Islet precursor cell (in vitro differentiated cells): Measurements from ENCODE around the gene CMTR1.
A peak's percentile ranks its signal among the peaks of the same experiment; 100 is the strongest.
"Not testable (repeated sequence)": the region's sequence is repeated elsewhere in the genome, so short reads cannot be mapped to it uniquely, and the experiment has no call there.

Experiments used
- DNase-seq: peaks from one replicate; pipeline ENCODE4 v3.0.0-alpha.2; 2018

CMTR1 gene

GRCh38 chr6:37432916-37433656 lies at the start of gene CMTR1:
CMTR1 (plus strand) TSS chr6:37433221; CDS start chr6:37435630, 2,409 bp downstream.
- DNase-seq: peak; percentile 95

- DNase-seq: no peak
Observed at GRCh38 chr6:37388578-37388977, 44.4 kb upstream of the CMTR1 start.

GRCh38 chr6:37389857-37390256 lies 43.2 kb upstream of the CMTR1 start:
- DNase-seq: no peak

GRCh38 chr6:37391120-37391519 lies 41.9 kb upstream of the CMTR1 start:
- DNase-seq: no peak

GRCh38 chr6:37392821-37393220 lies 40.2 kb upstream of the CMTR1 start:
- no peak for DNase-seq

GRCh38 chr6:37393381-37393929 lies 39.6 kb upstream of the CMTR1 start:
- DNase-seq: no peak

GRCh38 chr6:37396571-37397180 lies 36.3 kb upstream of the CMTR1 start:
- no peak for DNase-seq

- no peak for DNase-seq
Observed at GRCh38 chr6:37399131-37399530, 33.9 kb upstream of the CMTR1 start.

- DNase-seq: no peak
Observed at GRCh38 chr6:37399795-37400490, 33.1 kb upstream of the CMTR1 start.

GRCh38 chr6:37401658-37402057 lies 31.4 kb upstream of the CMTR1 start:
- DNase-seq: not testable (repeated sequence)

GRCh38 chr6:37406726-37407341 lies 26.2 kb upstream of the CMTR1 start:
- DNase-seq: no peak

- DNase-seq: no peak
Observed at GRCh38 chr6:37407948-37408347, 25.1 kb upstream of the CMTR1 start.

GRCh38 chr6:37409501-37409900 lies 23.5 kb upstream of the CMTR1 start:
- DNase-seq: no peak

GRCh38 chr6:37417393-37417792 lies 15.6 kb upstream of the CMTR1 start:
- DNase-seq: no peak

GRCh38 chr6:37418722-37419121 lies 14.3 kb upstream of the CMTR1 start:
- DNase-seq: no peak

- no peak for DNase-seq
Observed at GRCh38 chr6:37426058-37426944, 6.7 kb upstream of the CMTR1 start.

GRCh38 chr6:37426945-37427510 lies 6.0 kb upstream of the CMTR1 start:
- no peak for DNase-seq

- no peak for DNase-seq
Observed at GRCh38 chr6:37429352-37429750, 3.7 kb upstream of the CMTR1 start.

- no peak for DNase-seq
Observed at GRCh38 chr6:37432590-37432915, 468 bp upstream of the CMTR1 start.

GRCh38 chr6:37433657-37434271 lies 743 bp downstream of the CMTR1 start:
- DNase-seq: peak; percentile 58

- DNase-seq: no peak
Observed at GRCh38 chr6:37435373-37435772, 2.4 kb downstream of the CMTR1 start.

- DNase-seq: no peak
Observed at GRCh38 chr6:37435816-37436215, 2.8 kb downstream of the CMTR1 start.
